Ascending aorta (tissue), 2 donors: ENCODE results near the gene TATDN2. TPM values are rescaled to one million over a fixed set of nuclear protein-coding genes. Genes with fewer than 3 reads are reported as not detected.

Experiments used
- DNase-seq, 2 donors: peaks; one replicate each; pipeline ENCODE4 v3.0.0-alpha.2; 2019; ENCODE audit warnings: low spot score in 2 of 2
- H3K27ac ChIP-seq, 2 donors: fragments of 200-600 bp; sonication (generic); one replicate each; pipeline ENCODE4 v1.5.1; 2016 to 2017; ENCODE audit warnings: mild to moderate bottlenecking in 1 of 2
- H3K27me3 ChIP-seq: fragments of 200-600 bp; sonication (generic); one replicate; pipeline ENCODE4 v1.5.1; 2017
- H3K36me3 ChIP-seq, 2 donors: fragments of 200-600 bp; sonication (generic); one replicate each; pipeline ENCODE4 v1.5.1; 2016
- H3K4me1 ChIP-seq, 2 donors: fragments of 200-600 bp; sonication (generic); one replicate each; pipeline ENCODE4 v1.5.1; 2016 to 2017; ENCODE audit warnings: mild to moderate bottlenecking in 1 of 2
- H3K4me3 ChIP-seq, 2 donors: fragments of 200-600 bp; sonication (generic); one replicate each; pipeline ENCODE4 v1.5.1; 2016 to 2017; ENCODE audit warnings: mild to moderate bottlenecking in 1 of 2
- H3K9me3 ChIP-seq, 2 donors: fragments of 200-600 bp; sonication (generic); one replicate each; pipeline ENCODE4 v1.5.1; 2016
- CTCF ChIP-seq, 3 experiments: fragments of 200-600 bp in 2 of 3; fragments of 450-650 bp in 1 of 3; sonication (generic) in 2 of 3; IDR thresholded peaks; one replicate each; pipeline ENCODE4 v1.5.1; 2016 to 2019; ENCODE audit warnings: antibody characterized with exemption in 3 of 3, mild to moderate bottlenecking in 1 of 3, moderate library complexity in 1 of 3
- intact Hi-C: fragments of 100-400 bp; cut with DNase I; formaldehyde crosslinking; loops from one replicate; pipeline ENCODE4 v1.15.1; 2023
- total RNA-seq: library from RNA; depleted of rRNA; stranded (reverse); fragments of >200 nt; gene quantifications from one replicate; pipeline ENCODE4 v1.1.0, GENCODE V29; 2016

The TATDN2 gene
- total RNA-seq: 29.1 TPM

- DNase-seq: peak; percentile 91 to 97
- no peak for TF ChIP-seq CTCF (IDR thresholded peaks at IDR 0.05)
- H3K9me3 ChIP-seq: peaks cover 0 to 15% of the 10 kb centered on the region in 2 donors
- intact Hi-C loops: loop anchor here (1.0 to 10.0 kb wide), 4 partner anchors 43 to 314 kb away; partner anchors contain the start of genes BRK1, CRELD1 and SEC13
- H3K4me1 ChIP-seq: peaks cover 2 to 25% of the 10 kb centered on the region in 2 donors
- H3K4me3 ChIP-seq: peak within 1 kb of the TSS; percentile 86 to 98
- H3K27me3 ChIP-seq: no peaks in the 10 kb centered on the region
- H3K27ac ChIP-seq: peak within 1 kb of the TSS; percentile 88 to 93
- H3K36me3 ChIP-seq: peaks cover 0 to 16% of the 10 kb centered on the region in 2 donors
Measured at GRCh38 chr3:10248184-10248983, at the start of gene TATDN2. Gene TATDN2 (plus strand): TSS chr3:10248459. CDS start chr3:10249201, 742 bp downstream.

- Histone ChIP-seq H3K27ac (peak overlapping the region; percentile 32 to 53), H3K4me3 (no peak overlapping the region), H3K4me1 (peaks cover 12 to 35% of the 10 kb centered on the region in 2 donors), H3K36me3 (peaks cover 5 to 13% of the 10 kb centered on the region in 2 donors), H3K9me3 (no peaks in the 10 kb centered on the region), H3K27me3 (no peaks in the 10 kb centered on the region)
- intact Hi-C loops: no loop called here
- no peak for TF ChIP-seq CTCF (IDR thresholded peaks at IDR 0.05)
- DNase-seq: no peak
Measured at GRCh38 chr3:10198761-10199649, 49.3 kb upstream of the TATDN2 start.

GRCh38 chr3:10204921-10205320 lies 43.3 kb upstream of the TATDN2 start:
- H3K9me3 ChIP-seq: no peaks in the 10 kb centered on the region
- peaks cover 8 to 20% of the 10 kb centered on the region in 2 donors for H3K36me3 ChIP-seq
- H3K27ac ChIP-seq: peak overlapping the region; percentile 90 to 92
- intact Hi-C loops: loop anchor here (1.0 to 2.0 kb wide), 4 partner anchors 14 to 43 kb away; partner anchors contain the start of genes IRAK2 and TATDN2
- no peaks in the 10 kb centered on the region for H3K27me3 ChIP-seq
- no peak for TF ChIP-seq CTCF (IDR thresholded peaks at IDR 0.05)
- peaks cover 16 to 35% of the 10 kb centered on the region in 2 donors for H3K4me1 ChIP-seq
- DNase-seq: no peak
- H3K4me3 ChIP-seq: no peak overlapping the region

- intact Hi-C loops: loop anchor here (1.0 to 2.0 kb wide), 4 partner anchors 15 to 43 kb away; partner anchors contain the start of genes IRAK2 and TATDN2
- H3K36me3 ChIP-seq: peaks cover 11 to 24% of the 10 kb centered on the region in 2 donors
- no peak for TF ChIP-seq CTCF (IDR thresholded peaks at IDR 0.05)
- no peak overlapping the region for H3K4me3 ChIP-seq
- peaks cover 16 to 35% of the 10 kb centered on the region in 2 donors for H3K4me1 ChIP-seq
- no peaks in the 10 kb centered on the region for H3K9me3 ChIP-seq
- no peaks in the 10 kb centered on the region for H3K27me3 ChIP-seq
- DNase-seq: peak; percentile 68 to 93
- peak overlapping the region; percentile 90 to 92 for H3K27ac ChIP-seq
Measured at GRCh38 chr3:10205451-10206165, 42.7 kb upstream of the TATDN2 start.

- no peaks in the 10 kb centered on the region for H3K27me3 ChIP-seq
- H3K4me3 ChIP-seq: no peak overlapping the region
- H3K4me1 ChIP-seq: peaks cover 16 to 35% of the 10 kb centered on the region in 2 donors
- intact Hi-C loops: no loop called here
- no peaks in the 10 kb centered on the region for H3K9me3 ChIP-seq
- TF ChIP-seq CTCF (IDR thresholded peaks at IDR 0.05): no peak
- peaks cover 11 to 25% of the 10 kb centered on the region in 2 donors for H3K36me3 ChIP-seq
- peak overlapping the region; percentile 90 to 92 for H3K27ac ChIP-seq
- no peak for DNase-seq
Measured at GRCh38 chr3:10206166-10206511, 42.1 kb upstream of the TATDN2 start.
